Mucosa of descending colon (tissue), 3 donors: ENCODE data around the gene SCFD2. TPM values are rescaled to one million over a fixed set of nuclear protein-coding genes. Genes with fewer than 3 reads are reported as not detected.
A peak's percentile ranks its signal among the peaks of the same experiment; 100 is the strongest.

ENCODE experiments used
- ATAC-seq: fragments of 200-7000 bp; cut with Tn5 transposase; one replicate; pipeline ENCODE4 v1.9.1; 2020; ENCODE audit warnings: mild to moderate bottlenecking, moderate library complexity
- DNase-seq, 3 donors: peaks; one replicate each; pipeline ENCODE4 v3.0.0-alpha.2; 2020
- H3K36me3 ChIP-seq: fragments of 200-600 bp; one replicate; pipeline ENCODE4 v1.8.0; 2021; ENCODE audit warnings: low read depth, mild to moderate bottlenecking
- H3K4me1 ChIP-seq: fragments of 200-600 bp; one replicate; pipeline ENCODE4 v1.8.0; 2021; ENCODE audit warnings: low read depth, mild to moderate bottlenecking
- H3K4me3 ChIP-seq: fragments of 200-600 bp; one replicate; pipeline ENCODE4 v1.8.0; 2021; ENCODE audit warnings: mild to moderate bottlenecking
- H3K9me3 ChIP-seq: fragments of 200-600 bp; one replicate; pipeline ENCODE4 v1.8.0; 2021; ENCODE audit warnings: mild to moderate bottlenecking
- intact Hi-C, 2 donors: fragments of 100-400 bp; cut with DNase I in 1 of 2; cut with micrococcal nuclease in 1 of 2; formaldehyde crosslinking; loops; one replicate each; pipeline versions ENCODE4 v1.11.0 to v1.11.1; 2022; cut with DNase I, micrococcal nuclease
- total RNA-seq, 3 donors: library from RNA; stranded (reverse); fragmentation: NEBNext Ultra II Directional in 2 of 3; extraction: Animal tissue kit (Norgen Biotek cat#: 25700) in 2 of 3; gene quantifications; one replicate each; pipeline versions ENCODE4 v1.2.1 to v1.2.4, GENCODE V29; 2021 to 2023
- TF ChIP-seq, protein P1 (sequence below): fragments of 200-600 bp; IDR thresholded peaks from one replicate; pipeline ENCODE4 v1.8.0; 2022; ENCODE audit warnings: antibody characterized with exemption, mild to moderate bottlenecking
- donor health status: DM: no; HTN: no; CAD: no; lungs with moderate emphysema.
- donor health status: DM: no; HTN: no; CAD: no.
- donor health status: DM: no; HTN: yes; CAD: no.

The SCFD2 gene
- total RNA-seq, 3 donors from 2014 or later, result 11.7 to 17.2 (median 16.0) TPM

DNA sequence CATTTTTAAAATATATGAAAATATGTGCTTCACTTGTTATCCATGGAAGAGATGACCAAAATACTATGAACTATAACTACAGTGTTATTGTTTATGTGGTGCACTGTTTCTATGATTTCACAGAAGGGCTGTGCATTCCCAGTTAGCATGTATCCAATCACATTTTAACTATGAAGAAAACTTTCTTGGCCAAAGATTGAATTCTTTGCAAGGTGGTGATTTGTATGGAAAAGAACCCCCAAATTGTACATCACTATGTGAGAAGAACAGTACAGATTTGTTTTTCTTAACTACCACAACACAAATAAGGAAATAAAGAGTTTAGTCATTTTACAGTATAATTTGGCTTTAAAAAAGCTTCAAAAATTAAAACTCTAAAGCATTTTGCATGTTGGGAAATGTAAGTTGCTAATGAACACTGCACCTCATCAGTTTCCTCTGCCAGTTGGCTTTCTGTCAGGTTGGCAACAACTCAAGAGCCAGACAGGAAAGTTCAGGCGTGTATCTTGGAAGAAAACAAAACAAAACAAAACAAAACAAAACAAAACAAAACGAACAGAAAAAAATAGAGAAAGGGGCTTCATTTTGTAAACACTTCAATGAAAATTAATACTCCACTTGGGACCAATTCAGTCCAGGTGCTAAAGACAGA lies 237.0 kb downstream of the SCFD2 start:
- no peak overlapping the region for H3K4me3 ChIP-seq
- ATAC-seq, result no peak
- intact Hi-C loops, result no loop called here
- peak in 1 of 3 donors; percentile 11 for DNase-seq
- no peaks in the 10 kb centered on the region for H3K36me3 ChIP-seq
- H3K4me1 ChIP-seq, result no peaks in the 10 kb centered on the region
- H3K9me3 ChIP-seq, result no peaks in the 10 kb centered on the region
- TF ChIP-seq, protein P1, sequence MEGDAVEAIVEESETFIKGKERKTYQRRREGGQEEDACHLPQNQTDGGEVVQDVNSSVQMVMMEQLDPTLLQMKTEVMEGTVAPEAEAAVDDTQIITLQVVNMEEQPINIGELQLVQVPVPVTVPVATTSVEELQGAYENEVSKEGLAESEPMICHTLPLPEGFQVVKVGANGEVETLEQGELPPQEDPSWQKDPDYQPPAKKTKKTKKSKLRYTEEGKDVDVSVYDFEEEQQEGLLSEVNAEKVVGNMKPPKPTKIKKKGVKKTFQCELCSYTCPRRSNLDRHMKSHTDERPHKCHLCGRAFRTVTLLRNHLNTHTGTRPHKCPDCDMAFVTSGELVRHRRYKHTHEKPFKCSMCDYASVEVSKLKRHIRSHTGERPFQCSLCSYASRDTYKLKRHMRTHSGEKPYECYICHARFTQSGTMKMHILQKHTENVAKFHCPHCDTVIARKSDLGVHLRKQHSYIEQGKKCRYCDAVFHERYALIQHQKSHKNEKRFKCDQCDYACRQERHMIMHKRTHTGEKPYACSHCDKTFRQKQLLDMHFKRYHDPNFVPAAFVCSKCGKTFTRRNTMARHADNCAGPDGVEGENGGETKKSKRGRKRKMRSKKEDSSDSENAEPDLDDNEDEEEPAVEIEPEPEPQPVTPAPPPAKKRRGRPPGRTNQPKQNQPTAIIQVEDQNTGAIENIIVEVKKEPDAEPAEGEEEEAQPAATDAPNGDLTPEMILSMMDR, result no peak

DNA sequence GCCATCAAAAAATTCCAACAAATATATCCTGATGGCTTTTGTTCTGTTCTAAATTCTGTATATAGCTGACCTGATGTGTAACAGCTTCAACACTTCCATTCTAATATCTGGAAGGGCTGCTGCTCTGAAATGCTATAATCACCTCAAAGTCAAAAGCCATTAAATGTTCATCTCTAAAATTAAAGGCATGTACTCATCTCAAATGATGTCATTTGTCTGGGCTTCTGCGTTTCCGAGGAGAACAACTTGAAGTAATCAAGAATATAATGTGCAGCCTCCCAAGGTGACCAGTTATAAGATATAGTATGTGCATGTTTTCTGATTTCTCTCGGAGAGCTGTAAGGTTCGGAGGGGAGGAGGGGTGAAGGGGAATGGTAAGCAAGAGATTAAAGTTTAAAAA lies 237.6 kb downstream of the SCFD2 start:
- no peak for DNase-seq
- Histone ChIP-seq H3K9me3 (no peaks in the 10 kb centered on the region), H3K4me1 (no peaks in the 10 kb centered on the region), H3K36me3 (no peaks in the 10 kb centered on the region), H3K4me3 (no peak overlapping the region)
- no peak for ATAC-seq
- intact Hi-C loops, result no loop called here
- TF ChIP-seq, protein P1, result no peak

DNA sequence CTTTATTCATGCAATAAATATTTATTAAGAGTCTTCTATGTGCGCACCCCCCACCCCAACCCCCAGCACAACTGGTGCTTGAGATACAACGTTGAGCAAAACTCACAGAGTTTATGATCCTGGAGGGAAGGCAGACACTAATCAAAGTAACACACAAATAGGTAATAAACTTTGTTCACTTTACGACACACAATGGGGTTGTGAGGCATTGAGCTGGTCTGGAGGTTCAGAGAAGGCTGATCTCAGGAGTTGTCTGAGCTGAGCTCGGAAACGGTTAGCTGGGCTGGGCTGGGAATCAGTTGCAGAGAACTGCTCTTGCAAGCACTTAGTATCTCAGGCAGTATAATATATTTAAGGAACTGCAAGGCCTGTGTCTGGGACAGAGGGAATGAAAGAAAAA lies 238.5 kb downstream of the SCFD2 start:
- no peak for DNase-seq
- Histone ChIP-seq H3K9me3 (no peaks in the 10 kb centered on the region), H3K36me3 (no peaks in the 10 kb centered on the region), H3K4me3 (no peak overlapping the region), H3K4me1 (peaks cover 2% of the 10 kb centered on the region)
- intact Hi-C loops, result no loop called here
- peak; percentile 38 for ATAC-seq
- TF ChIP-seq, protein P1, result no peak

DNA sequence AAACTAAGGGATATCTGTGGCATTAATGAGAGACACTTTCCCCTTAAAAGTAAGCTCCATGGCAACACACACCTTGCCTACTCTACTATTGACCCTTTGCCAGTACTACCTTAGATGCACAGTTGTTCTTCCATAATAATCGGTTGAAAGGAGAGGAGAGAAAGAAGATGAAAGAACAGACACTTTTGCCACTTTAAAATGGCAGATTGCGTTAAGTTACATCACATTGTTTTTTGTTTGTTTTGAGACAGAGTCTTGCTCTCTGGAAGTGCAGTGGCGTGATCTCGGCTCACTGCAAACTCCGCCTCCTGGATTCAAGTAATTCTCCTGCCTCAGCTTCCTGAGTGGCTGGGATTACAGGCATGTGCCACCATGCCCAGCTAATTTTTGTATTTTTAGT lies 239.8 kb downstream of the SCFD2 start:
- Histone ChIP-seq H3K9me3 (no peaks in the 10 kb centered on the region), H3K4me1 (peaks cover 5% of the 10 kb centered on the region), H3K36me3 (no peaks in the 10 kb centered on the region), H3K4me3 (no peak overlapping the region)
- DNase-seq, result no peak
- intact Hi-C loops, result no loop called here
- ATAC-seq, result no peak
- TF ChIP-seq, protein P1, result no peak

DNA sequence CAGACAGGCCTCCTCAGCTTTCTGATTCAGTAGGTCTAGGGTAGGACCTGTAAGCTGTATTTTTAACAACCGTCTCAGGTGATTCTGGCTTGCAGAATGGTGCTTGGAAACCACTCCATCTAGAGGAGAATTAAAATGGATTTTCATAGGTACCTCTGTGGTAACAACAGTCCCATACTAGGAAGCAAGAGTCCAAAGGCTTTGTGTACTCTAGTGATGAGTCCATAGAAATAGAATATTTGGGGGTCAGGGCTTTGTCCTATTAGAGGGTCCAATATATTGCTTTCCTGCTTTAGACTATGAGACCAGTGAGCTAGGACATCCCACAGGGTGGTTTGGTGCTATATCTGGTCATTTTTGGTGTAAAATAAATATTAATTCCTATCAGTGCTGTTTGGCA lies 242.0 kb downstream of the SCFD2 start:
- no peak for ATAC-seq
- no peaks in the 10 kb centered on the region for H3K36me3 ChIP-seq
- H3K9me3 ChIP-seq, result no peaks in the 10 kb centered on the region
- intact Hi-C loops, result no loop called here
- peaks cover 12% of the 10 kb centered on the region for H3K4me1 ChIP-seq
- DNase-seq, result no peak
- TF ChIP-seq, protein P1, result no peak
- H3K4me3 ChIP-seq, result no peak overlapping the region

DNA sequence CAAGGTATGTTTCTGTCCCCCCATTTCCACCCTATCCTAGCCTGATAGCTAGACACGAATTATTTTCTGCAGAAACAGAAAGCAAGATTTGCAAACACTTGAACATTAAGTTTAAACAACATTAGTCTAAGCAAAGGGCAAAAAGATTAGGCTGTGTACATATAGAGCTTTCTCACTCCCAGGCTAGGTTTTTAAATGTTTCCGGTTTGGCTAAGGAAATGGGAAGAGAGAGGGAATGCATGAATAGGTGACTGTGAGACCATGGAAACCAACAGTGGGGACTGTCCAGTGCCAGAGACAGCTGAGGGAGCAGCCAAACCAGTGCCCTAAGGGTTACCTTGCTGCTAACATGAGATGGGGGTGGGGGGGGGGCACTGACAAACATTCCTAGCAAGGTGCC lies 242.7 kb downstream of the SCFD2 start:
- Histone ChIP-seq H3K9me3 (no peaks in the 10 kb centered on the region), H3K4me3 (no peak overlapping the region), H3K36me3 (no peaks in the 10 kb centered on the region), H3K4me1 (peaks cover 12% of the 10 kb centered on the region)
- TF ChIP-seq, protein P1, result no peak
- DNase-seq (no peak), ATAC-seq (peak; percentile 45)
- intact Hi-C loops, result no loop called here
